H1 (cell line): ENCODE data around the gene SCGB1D4. TPM values are rescaled to one million over a fixed set of nuclear protein-coding genes. Genes with fewer than 3 reads are reported as not detected.

Experiments
- CTCF ChIA-PET: fragments of 300-600 bp; sonication (Branson Sonifier 250); formaldehyde crosslinking; loops from one replicate; lab custom pipeline; 2021; ENCODE audit not compliant: partially characterized antibody; lab: Charles Lee
- POLR2A ChIA-PET: fragments of 300-600 bp; sonication (Branson Sonifier 250); formaldehyde crosslinking; loops from one replicate; lab custom pipeline; 2021; ENCODE audit warnings: inconsistent platforms; ENCODE audit not compliant: partially characterized antibody; lab: Charles Lee
- DNase-seq, 2 experiments: peaks; one replicate each; pipeline versions ENCODE4 v3.0.0 to v3.0.0-alpha.2; 2010 to 2022; ENCODE audit warnings: low spot score in 2 of 2, low read depth in 1 of 2, mixed read lengths in 1 of 2
- FAIRE-seq: peaks from 2 replicates; lab custom pipeline; 2011; peaks lifted over from hg19 to GRCh38; lab: Jason Lieb, UNC
- H2AFZ ChIP-seq: 2 replicates; pipeline ENCODE4 v1.8.1; 2012; ENCODE audit warnings: low read length, inconsistent platforms
- H2AK5ac ChIP-seq: 2 replicates; pipeline ENCODE4 v1.6.1; 2013; ENCODE audit warnings: low read depth, low read length
- H2BK120ac ChIP-seq: replicated peaks from 2 replicates; pipeline ENCODE3; 2013; ENCODE audit warnings: low read depth, low read length, inconsistent platforms
- H2BK12ac ChIP-seq: 2 replicates; pipeline ENCODE4 v1.6.1; 2013; ENCODE audit warnings: low read depth, low read length
- H2BK15ac ChIP-seq: 2 replicates; pipeline ENCODE4 v1.6.1; 2013; ENCODE audit warnings: low read length
- H2BK20ac ChIP-seq: 2 replicates; pipeline ENCODE4 v1.6.1; 2013; ENCODE audit warnings: low read length
- H2BK5ac ChIP-seq: 2 replicates; pipeline ENCODE4 v1.6.1; 2013; ENCODE audit warnings: low read depth, low read length
- H3K14ac ChIP-seq: 2 replicates; pipeline ENCODE4 v1.6.1; 2013; ENCODE audit warnings: inconsistent platforms; ENCODE audit not compliant: insufficient read length
- H3K18ac ChIP-seq: 2 replicates; pipeline ENCODE4 v1.6.1; 2013; ENCODE audit warnings: low read length; ENCODE audit errors: extremely low read depth
- H3K23ac ChIP-seq: 2 replicates; pipeline ENCODE4 v1.6.1; 2013; ENCODE audit warnings: inconsistent platforms; ENCODE audit not compliant: insufficient read length
- H3K23me2 ChIP-seq: 2 replicates; pipeline ENCODE4 v1.6.1; 2013; ENCODE audit warnings: low read depth, low read length
- H3K27ac ChIP-seq: 2 replicates; pipeline ENCODE4 v1.6.1; 2011; ENCODE audit warnings: low read depth, low read length, inconsistent platforms
- H3K27me3 ChIP-seq, 4 experiments: replicated peaks in 1 of 4; 1 replicate in 1 of 4; 2 replicates in 3 of 4; pipeline versions ENCODE4 v1.6.1 to v1.8.1; 2011 to 2013; ENCODE audit warnings: low read length in 3 of 4, mild to moderate bottlenecking in 3 of 4, inconsistent platforms in 2 of 4, mixed read lengths in 2 of 4, moderate library complexity in 1 of 4; ENCODE audit not compliant: control insufficient read depth in 3 of 4, insufficient read depth in 3 of 4; ENCODE audit errors: extremely low read depth in 1 of 4
- H3K36me3 ChIP-seq, 4 experiments: 2 replicates each; pipeline versions ENCODE4 v1.6.1 to v1.8.1; 2011 to 2013; ENCODE audit warnings: mild to moderate bottlenecking in 4 of 4, low read length in 3 of 4, moderate library complexity in 2 of 4, control low read depth in 1 of 4, inconsistent platforms in 1 of 4; ENCODE audit not compliant: insufficient read depth in 4 of 4, control insufficient read depth in 2 of 4
- H3K4ac ChIP-seq: replicated peaks from 2 replicates; pipeline ENCODE3; 2013; ENCODE audit warnings: low read length, low read depth, mixed read lengths, inconsistent platforms; ENCODE audit not compliant: insufficient read length
- H3K4me1 ChIP-seq, 4 experiments: replicated peaks in 1 of 4; 1 replicate in 1 of 4; 2 replicates in 3 of 4; pipeline versions ENCODE4 v1.6.1 to v1.8.1; 2011 to 2013; ENCODE audit warnings: low read length in 3 of 4, inconsistent platforms in 2 of 4, mixed read lengths in 1 of 4; ENCODE audit not compliant: insufficient read depth in 4 of 4, control insufficient read depth in 3 of 4
- H3K4me2 ChIP-seq, 2 experiments: 2 replicates each; pipeline versions ENCODE4 v1.6.1 to v1.8.1; 2011 to 2013; ENCODE audit warnings: low read depth in 2 of 2, low read length in 2 of 2, control low read depth in 1 of 2, inconsistent platforms in 1 of 2, mild to moderate bottlenecking in 1 of 2; ENCODE audit not compliant: insufficient read depth in 1 of 2
- H3K4me3 ChIP-seq, 4 experiments: fragments of 200-600, 300-600 bp in 1 of 4; sonication (generic), shearing (Covaris generic), sonication (Bioruptor Twin) in 1 of 4; 2 replicates each; pipeline versions ENCODE4 v1.5.1 to v1.8.1; 2011 to 2016; ENCODE audit warnings: low read length in 4 of 4, low read depth in 3 of 4, control low read depth in 2 of 4, inconsistent platforms in 2 of 4, mild to moderate bottlenecking in 2 of 4, mixed read lengths in 1 of 4, moderate library complexity in 1 of 4; ENCODE audit not compliant: insufficient read depth in 2 of 4; ENCODE audit errors: extremely low read depth in 1 of 4
- H3K56ac ChIP-seq: replicated peaks from 2 replicates; pipeline ENCODE3; 2013; ENCODE audit warnings: low read depth, mild to moderate bottlenecking, mixed read lengths, low read length, inconsistent platforms; ENCODE audit not compliant: insufficient read length
- H3K79me1 ChIP-seq: 2 replicates; pipeline ENCODE4 v1.6.1; 2013; ENCODE audit warnings: low read depth, low read length, control low read depth
- H3K79me2 ChIP-seq, 2 experiments: 2 replicates each; pipeline versions ENCODE4 v1.6.1 to v1.8.1; 2012 to 2013; ENCODE audit warnings: low read length in 2 of 2, mild to moderate bottlenecking in 2 of 2, inconsistent platforms in 1 of 2; ENCODE audit not compliant: insufficient read depth in 2 of 2, control insufficient read depth in 1 of 2
- H3K9ac ChIP-seq, 4 experiments: replicated peaks in 1 of 4; 1 replicate in 1 of 4; 2 replicates in 3 of 4; pipeline versions ENCODE4 v1.6.1 to v1.8.1; 2011 to 2013; ENCODE audit warnings: low read depth in 3 of 4, low read length in 3 of 4, control low read depth in 2 of 4, mild to moderate bottlenecking in 2 of 4, moderate library complexity in 2 of 4, inconsistent platforms in 1 of 4; ENCODE audit errors: extremely low read depth in 1 of 4
- H3K9me3 ChIP-seq, 2 experiments: 2 replicates each; pipeline versions ENCODE4 v1.6.1 to v1.8.1; 2012 to 2013; ENCODE audit warnings: mild to moderate bottlenecking in 2 of 2, moderate library complexity in 2 of 2, control low read depth in 1 of 2, inconsistent platforms in 1 of 2, low read depth in 1 of 2, low read length in 1 of 2, mixed read lengths in 1 of 2; ENCODE audit not compliant: insufficient read depth in 2 of 2
- H4K20me1 ChIP-seq, 2 experiments: replicated peaks in 1 of 2; 2 replicates each; pipeline versions ENCODE3 to v1.8.1; 2011 to 2013; ENCODE audit warnings: inconsistent platforms in 2 of 2, low read length in 2 of 2, mild to moderate bottlenecking in 1 of 2; ENCODE audit not compliant: insufficient read depth in 2 of 2, control insufficient read depth in 1 of 2
- H4K5ac ChIP-seq: 2 replicates; pipeline ENCODE4 v1.6.1; 2013; ENCODE audit warnings: low read length, low read depth, mixed read lengths, inconsistent platforms; ENCODE audit not compliant: insufficient read length
- H4K8ac ChIP-seq: 2 replicates; pipeline ENCODE4 v1.8.0; 2013; ENCODE audit warnings: mild to moderate bottlenecking, moderate library complexity, low read length, inconsistent platforms; ENCODE audit not compliant: insufficient read depth; ENCODE audit errors: extremely low read depth
- H4K91ac ChIP-seq: replicated peaks from 2 replicates; pipeline ENCODE3; 2013; ENCODE audit warnings: low read length, mixed read lengths, inconsistent platforms; ENCODE audit not compliant: insufficient read length
- BCL11A ChIP-seq, 2 experiments: IDR thresholded peaks; one replicate each; pipeline ENCODE4 v1.6.1; 2011; ENCODE audit warnings: low read depth in 2 of 2, low read length in 2 of 2, mild to moderate bottlenecking in 2 of 2
- BRCA1 ChIP-seq: IDR thresholded peaks from 2 replicates; pipeline ENCODE4 v1.6.1; 2012; ENCODE audit warnings: low read depth, low read length, improper control_type of control experiment
- CHD1 ChIP-seq: IDR thresholded peaks from 2 replicates; pipeline ENCODE4 v1.6.1; 2012; ENCODE audit warnings: low read depth, low read length, improper control_type of control experiment
- CHD2 ChIP-seq: IDR thresholded peaks from 2 replicates; pipeline ENCODE4 v1.6.1; 2012; ENCODE audit warnings: low read length, improper control_type of control experiment
- EZH2 ChIP-seq: fragments of 200-600 bp; sonication (generic); IDR thresholded peaks from 2 replicates; pipeline ENCODE4 v1.7.1; 2012; ENCODE audit warnings: low read depth, mild to moderate bottlenecking, moderate library complexity, low read length, inconsistent platforms; ENCODE audit not compliant: severe bottlenecking
- KDM1A ChIP-seq: fragments of 200-600, 300-600 bp; sonication (generic); IDR thresholded peaks from 2 replicates; pipeline ENCODE4 v1.7.1; 2016; ENCODE audit warnings: mild to moderate bottlenecking, low read length, borderline replicate concordance
- NRF1 ChIP-seq: IDR thresholded peaks from 2 replicates; pipeline ENCODE4 v1.6.1; 2011; ENCODE audit warnings: mild to moderate bottlenecking, low read depth, low read length, improper control_type of control experiment
- RXRA ChIP-seq: IDR thresholded peaks from 2 replicates; pipeline ENCODE4 v1.6.1; 2011; ENCODE audit warnings: low read depth, mild to moderate bottlenecking, low read length, moderate library complexity; ENCODE audit not compliant: insufficient read depth
- SP1 ChIP-seq: IDR thresholded peaks from 2 replicates; pipeline ENCODE4 v1.6.1; 2011; ENCODE audit warnings: low read depth, low read length
- TEAD4 ChIP-seq: IDR thresholded peaks from 2 replicates; pipeline ENCODE4 v1.6.1; 2012; ENCODE audit warnings: low read depth, low read length, inconsistent platforms, mixed read lengths
- ZNF274 ChIP-seq: IDR thresholded peaks from 2 replicates; pipeline ENCODE4 v1.7.0; 2012; ENCODE audit warnings: low read length, borderline replicate concordance; ENCODE audit errors: extremely low read depth
- WGBS, 2 experiments: shearing (Covaris generic) in 1 of 2; methylation state at CpG; one replicate each; pipeline versions ENCODE4 v1.1.6 to v1.1.7; 2013 to 2015; ENCODE audit warnings: low lambda C conversion rate in 2 of 2, mixed read lengths in 2 of 2, inconsistent platforms in 1 of 2, low coverage in 1 of 2, missing lambda C conversion rate in 1 of 2; ENCODE audit not compliant: insufficient replicate concordance in 2 of 2, insufficient coverage in 1 of 2, insufficient read length in 1 of 2; ENCODE audit errors: extremely low coverage in 1 of 2, missing lambda C conversion rate in 1 of 2; 5-methylcytosine and 5-hydroxymethylcytosine counted together
- polyA plus RNA-seq, 7 experiments: library from polyadenylated mRNA; depleted of rRNA in 3 of 7; stranded (reverse) in 5 of 7; unstranded in 2 of 7; fragments of >200 nt in 5 of 7; fragments of 200-250 nt in 2 of 7; gene quantifications; 1 replicate in 5 of 7; 2 replicates in 1 of 7; 4 replicates in 1 of 7; pipeline versions ENCODE4 v1.2.1 to v1.2.3, GENCODE V29; 2011 to 2013; ENCODE audit warnings: missing spikeins in 2 of 7, mixed read lengths in 2 of 7
- total RNA-seq: library from RNA; stranded (reverse); fragmentation: NEBNext Ultra II Directional; extraction: Animal tissue kit (Norgen Biotek cat#: 25700); gene quantifications from 2 replicates; pipeline ENCODE4 v1.2.1, GENCODE V29; 2021
- TF ChIP-seq, protein P1 (sequence below): IDR thresholded peaks from 2 replicates; pipeline ENCODE4 v1.6.1; 2011; ENCODE audit warnings: low read length, improper control_type of control experiment

Gene SCGB1D4
- total and polyA plus RNA-seq, 2 of the 8 experiments (the other 6 are each of a cell fraction or from before 2014, with no cell fraction given) = not detected

DNA sequence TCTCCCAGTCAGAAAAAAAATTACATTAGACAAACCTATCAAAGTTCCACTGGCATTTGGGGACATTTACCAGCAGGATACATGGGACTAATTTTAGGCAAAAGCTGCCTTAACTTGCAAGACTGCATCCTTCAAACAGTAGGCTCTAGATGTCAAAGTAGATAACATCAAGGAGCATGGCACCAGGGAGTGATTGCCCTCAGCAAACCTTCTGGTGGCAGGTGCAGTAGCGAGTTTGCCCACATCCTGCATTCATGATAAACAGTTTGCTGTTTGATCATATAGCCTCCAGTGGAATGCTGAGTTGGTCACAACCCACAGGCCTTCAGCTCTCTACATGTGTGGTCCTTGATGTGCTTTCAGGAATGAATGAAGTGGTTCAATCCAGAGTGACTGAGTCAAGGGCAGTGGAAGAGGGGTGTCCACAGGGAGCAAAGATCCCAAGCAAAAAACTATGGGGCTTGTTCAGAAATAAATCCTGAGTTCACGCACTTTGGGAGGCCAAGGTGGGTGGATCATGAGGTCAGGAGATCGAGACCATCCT lies 44.8 kb downstream of the SCGB1D4 start:
- Histone ChIP-seq H2BK5ac (no peak overlapping the region), H2AFZ (no peak overlapping the region), H3K23me2 (no peaks in the 10 kb centered on the region), H3K18ac (no peak overlapping the region), H3K4me2 (no peak overlapping the region), H3K79me2 (no peaks in the 10 kb centered on the region), H3K27me3 (no peaks in the 10 kb centered on the region), H3K4me3 (no peak overlapping the region), H2BK12ac (no peak overlapping the region), H4K8ac (no peak overlapping the region), H3K27ac (no peak overlapping the region), H3K23ac (no peak overlapping the region), H3K14ac (no peak overlapping the region), H3K79me1 (no peaks in the 10 kb centered on the region), H2BK20ac (no peak overlapping the region), H4K5ac (no peak overlapping the region), H4K20me1 (no peaks in the 10 kb centered on the region), H3K9me3 (peaks cover 27 to 28% of the 10 kb centered on the region in 2 experiments; a peak in 3 of 4 replicates), H2AK5ac (no peak overlapping the region), H3K56ac (no peak overlapping the region), H3K36me3 (no peaks in the 10 kb centered on the region; a peak in 1 of 8 replicates), H3K4ac (no peak overlapping the region), H3K9ac (no peak overlapping the region), H2BK15ac (no peak overlapping the region), H3K4me1 (no peaks in the 10 kb centered on the region), H4K91ac (no peak overlapping the region), H2BK120ac (no peak overlapping the region)
- 67% methylated on average over 3 of the region's 3 CpGs; no CpG with 5 or more reads in 1 of the 2 experiments for WGBS, 2 experiments
- DNase-seq (no peak), FAIRE-seq (no peak)
- POLR2A ChIA-PET = no interaction called here
- CTCF ChIA-PET = interaction anchor here (1.2 to 2.8 kb wide), 2 partner anchors 8 to 57 kb away, joined by 6 to 10 read pairs; no protein-coding TSS in a partner anchor
- TF ChIP-seq NRF1 (no peak), CHD2 (no peak), RXRA (no peak), CHD1 (no peak), SP1 (no peak), BCL11A (IDR thresholded peaks at IDR 0.05; ENCODE audit: low read depth in 2 of 2, low read length in 2 of 2) (no peak), TEAD4 (no peak), ZNF274 (no peak), EZH2 (no peak), BRCA1 (no peak), KDM1A (no peak)
- TF ChIP-seq, protein P1, sequence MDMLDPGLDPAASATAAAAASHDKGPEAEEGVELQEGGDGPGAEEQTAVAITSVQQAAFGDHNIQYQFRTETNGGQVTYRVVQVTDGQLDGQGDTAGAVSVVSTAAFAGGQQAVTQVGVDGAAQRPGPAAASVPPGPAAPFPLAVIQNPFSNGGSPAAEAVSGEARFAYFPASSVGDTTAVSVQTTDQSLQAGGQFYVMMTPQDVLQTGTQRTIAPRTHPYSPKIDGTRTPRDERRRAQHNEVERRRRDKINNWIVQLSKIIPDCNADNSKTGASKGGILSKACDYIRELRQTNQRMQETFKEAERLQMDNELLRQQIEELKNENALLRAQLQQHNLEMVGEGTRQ = no peak
